Measurements from ENCODE around the gene PYCR2.

DNA sequence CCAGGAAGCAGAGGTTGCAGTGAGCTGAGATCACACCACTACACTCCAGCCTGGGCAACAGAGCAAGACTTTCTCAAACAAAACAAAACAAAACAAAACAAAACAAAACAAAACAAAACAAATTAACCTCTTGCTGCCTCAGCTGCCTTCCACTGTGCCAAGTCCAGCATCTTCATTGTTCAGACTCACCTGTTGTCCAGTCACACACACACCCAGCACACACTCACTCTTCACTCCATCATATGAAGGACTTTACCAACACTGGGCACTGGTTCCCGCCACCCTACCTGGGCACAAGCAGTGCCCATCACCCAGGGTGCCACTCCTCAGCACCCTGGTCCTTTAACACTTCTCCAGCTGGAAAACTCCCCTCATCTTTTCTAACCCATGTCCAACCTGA is 14.6 kb downstream of the PYCR2 start:
- TF ChIP-seq, protein P1, sequence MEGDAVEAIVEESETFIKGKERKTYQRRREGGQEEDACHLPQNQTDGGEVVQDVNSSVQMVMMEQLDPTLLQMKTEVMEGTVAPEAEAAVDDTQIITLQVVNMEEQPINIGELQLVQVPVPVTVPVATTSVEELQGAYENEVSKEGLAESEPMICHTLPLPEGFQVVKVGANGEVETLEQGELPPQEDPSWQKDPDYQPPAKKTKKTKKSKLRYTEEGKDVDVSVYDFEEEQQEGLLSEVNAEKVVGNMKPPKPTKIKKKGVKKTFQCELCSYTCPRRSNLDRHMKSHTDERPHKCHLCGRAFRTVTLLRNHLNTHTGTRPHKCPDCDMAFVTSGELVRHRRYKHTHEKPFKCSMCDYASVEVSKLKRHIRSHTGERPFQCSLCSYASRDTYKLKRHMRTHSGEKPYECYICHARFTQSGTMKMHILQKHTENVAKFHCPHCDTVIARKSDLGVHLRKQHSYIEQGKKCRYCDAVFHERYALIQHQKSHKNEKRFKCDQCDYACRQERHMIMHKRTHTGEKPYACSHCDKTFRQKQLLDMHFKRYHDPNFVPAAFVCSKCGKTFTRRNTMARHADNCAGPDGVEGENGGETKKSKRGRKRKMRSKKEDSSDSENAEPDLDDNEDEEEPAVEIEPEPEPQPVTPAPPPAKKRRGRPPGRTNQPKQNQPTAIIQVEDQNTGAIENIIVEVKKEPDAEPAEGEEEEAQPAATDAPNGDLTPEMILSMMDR (IDR thresholded peaks at IDR 0.05; ENCODE audit: insufficient read depth, low read length, poor library complexity, severe bottlenecking), result no peak
- TF ChIP-seq EZH2phosphoT487 (conservative IDR thresholded peaks at IDR 0.05; ENCODE audit: low read length), result no peak

Measured in SU-DHL-6 (cell line).